ENCODE measurements around the gene CCPG1.
A peak's percentile ranks its signal among the peaks of the same experiment; 100 is the strongest.

CCPG1 gene

DNA sequence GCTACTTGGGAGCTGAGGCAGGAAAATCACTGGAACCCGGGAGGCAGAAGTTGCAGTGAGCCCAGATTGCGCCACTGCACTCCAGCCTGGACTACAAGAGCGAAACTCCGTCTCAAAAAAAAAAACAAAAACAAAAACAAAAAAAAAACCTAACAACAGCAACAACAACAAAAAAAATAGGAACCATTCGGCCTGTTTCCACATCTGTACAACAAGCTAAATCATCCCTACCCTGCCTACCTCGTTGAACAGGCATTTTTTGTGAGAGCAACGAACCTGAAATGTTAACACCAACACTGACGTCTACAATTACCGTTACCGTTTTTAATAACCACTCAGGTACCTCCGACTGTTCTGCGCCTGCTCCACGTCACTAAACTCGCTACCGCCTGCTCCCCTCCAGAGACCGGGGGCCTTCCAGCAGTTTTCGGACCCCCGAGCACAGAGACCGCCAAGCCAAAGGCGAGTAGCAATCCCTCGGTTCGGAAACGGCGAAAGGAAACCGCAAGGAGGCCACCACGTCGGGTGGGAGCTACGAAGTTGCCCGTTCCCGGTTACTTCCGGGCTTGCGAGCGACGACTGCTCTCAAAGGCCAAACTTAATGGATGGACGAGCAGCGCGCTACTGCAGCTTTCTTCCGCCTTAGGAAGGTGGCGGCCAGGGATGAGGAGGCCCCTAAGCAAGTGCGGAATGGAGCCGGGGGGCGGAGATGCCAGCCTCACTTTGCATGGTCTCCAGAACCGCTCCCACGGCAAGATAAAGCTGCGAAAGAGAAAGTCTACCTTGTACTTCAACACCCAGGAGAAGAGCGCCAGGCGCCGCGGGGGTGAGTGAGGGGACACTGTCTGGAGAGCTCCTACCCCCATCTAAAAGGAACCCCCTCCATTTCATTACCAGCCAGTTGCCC is 89.3 kb downstream of the CCPG1 start, which contains the start of the genes PIGB and PIGBOS1:
Gene PIGB (plus strand): TSS at position 635 of the 907 bp plus-strand sequence. CDS start 29 bp downstream, at position 664.
Gene PIGBOS1 (minus strand): TSS at position 536 of the 907 bp plus-strand sequence. CDS start 1,331 bp downstream, outside the sequence.
- DNase-seq (ENCODE audit: low read depth in 2 of 2), result peak; percentile 48 to 51
